ENCODE measurements around the gene SSH2.

DNA sequence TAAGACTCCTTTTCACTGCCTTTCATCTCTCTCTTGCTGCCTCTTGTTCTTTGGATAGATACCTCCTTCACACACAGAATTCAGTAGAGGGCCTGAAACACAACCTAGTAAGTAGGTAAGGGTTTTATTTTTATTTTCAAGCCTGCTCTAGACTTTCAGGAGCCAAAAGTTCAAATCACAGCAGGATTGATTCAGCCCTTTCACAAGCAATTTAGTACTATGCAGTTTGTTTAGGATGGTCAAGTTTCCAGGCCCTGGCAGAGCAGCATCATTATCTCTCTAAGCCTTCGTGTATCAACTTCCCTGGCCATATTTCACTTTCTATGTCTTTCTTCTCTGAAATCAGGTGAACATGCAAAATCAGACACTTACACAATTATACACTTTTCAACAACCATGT, 158.5 kb downstream of the SSH2 start:
- TF ChIP-seq POLR2A (IDR thresholded peaks at IDR 0.05; ENCODE audit: insufficient read depth in 1 of 2, low read depth in 2 of 2, low read length in 2 of 2) (no peak), ZMAT3 (CRISPR knock-in tag; conservative IDR thresholded peaks at IDR 0.05) (no peak), NFE2 (CRISPR knock-in tag; IDR thresholded peaks at IDR 0.05) (no peak), ZFP37 (CRISPR knock-in tag; IDR thresholded peaks at IDR 0.05; ENCODE audit: borderline replicate concordance) (no peak), SMARCC2 (IDR thresholded peaks at IDR 0.05) (no peak)

Data from HepG2 (cell line).